ENCODE results near the gene ZNF587B.
"Not testable (repeated sequence)": the region's sequence is repeated elsewhere in the genome, so short reads cannot be mapped to it uniquely, and the experiment has no call there.

Gene ZNF587B

GRCh38 chr19:57819475-57820148 lies 10.5 kb upstream of the ZNF587B start:
- DNase-seq, result peak; percentile 97

GRCh38 chr19:57820599-57820998 lies 9.5 kb upstream of the ZNF587B start:
- DNase-seq, result no peak

GRCh38 chr19:57821095-57821494 lies 9.0 kb upstream of the ZNF587B start:
- not testable (repeated sequence) for DNase-seq

GRCh38 chr19:57821501-57821900 lies 8.6 kb upstream of the ZNF587B start:
- DNase-seq, result not testable (repeated sequence)

- DNase-seq, result not testable (repeated sequence)
These were observed 6.9 kb upstream of the ZNF587B start for GRCh38 chr19:57823155-57823554.

- not testable (repeated sequence) for DNase-seq
These were observed 6.5 kb upstream of the ZNF587B start for GRCh38 chr19:57823608-57824007.

GRCh38 chr19:57825511-57825910 lies 4.6 kb upstream of the ZNF587B start:
- DNase-seq, result no peak

GRCh38 chr19:57829316-57829715 lies 783 bp upstream of the ZNF587B start:
- DNase-seq, result no peak

- not testable (repeated sequence) for DNase-seq
These were observed 6.9 kb downstream of the ZNF587B start for GRCh38 chr19:57836991-57837390.

- not testable (repeated sequence) for DNase-seq
These were observed 8.6 kb downstream of the ZNF587B start for GRCh38 chr19:57838622-57839191.

GRCh38 chr19:57841122-57841763 lies 11.1 kb downstream of the ZNF587B start:
- no peak for DNase-seq

GRCh38 chr19:57847164-57847563 lies 17.1 kb downstream of the ZNF587B start:
- not testable (repeated sequence) for DNase-seq

GRCh38 chr19:57849162-57849665 lies 19.1 kb downstream of the ZNF587B start:
- peak; percentile 56 for DNase-seq

GRCh38 chr19:57849666-57850473 lies 19.8 kb downstream of the ZNF587B start, which contains the start of gene ZNF587:
TSS of gene ZNF587 (plus strand) at chr19:57849859. CDS start at chr19:57850039, 180 bp downstream.
- DNase-seq, result peak; percentile 89

GRCh38 chr19:57850553-57851017 lies 20.5 kb downstream of the ZNF587B start:
- DNase-seq, result peak; percentile 63

GRCh38 chr19:57851812-57852603 lies 21.9 kb downstream of the ZNF587B start:
- peak; percentile 62 for DNase-seq

GRCh38 chr19:57854117-57854516 lies 24.0 kb downstream of the ZNF587B start:
- DNase-seq, result not testable (repeated sequence)

GRCh38 chr19:57862351-57862750 lies 32.3 kb downstream of the ZNF587B start:
- DNase-seq, result not testable (repeated sequence)

- DNase-seq, result no peak
These were observed 37.9 kb downstream of the ZNF587B start for GRCh38 chr19:57867868-57868492.

GRCh38 chr19:57869655-57870054 lies 39.6 kb downstream of the ZNF587B start:
- not testable (repeated sequence) for DNase-seq

GRCh38 chr19:57870225-57870624 lies 40.1 kb downstream of the ZNF587B start:
- no peak for DNase-seq

Measured in islet precursor cell (in vitro differentiated cells).